Tibial artery (tissue), 4 donors: ENCODE measurements around the gene SUGCT.
A peak's percentile ranks its signal among the peaks of the same experiment; 100 is the strongest.

Experiments used
- DNase-seq, 2 donors: peaks; one replicate each; pipeline ENCODE4 v3.0.0-alpha.2; 2019
- H3K27ac ChIP-seq, 2 donors: fragments of 200-600 bp; sonication (generic) in 1 of 2; 1 replicate in 1 of 2; 2 replicates in 1 of 2; pipeline ENCODE4 v1.5.1; 2018 to 2019; ENCODE audit warnings: mild to moderate bottlenecking in 1 of 2
- H3K27me3 ChIP-seq, 2 donors: fragments of 200-600 bp; sonication (generic) in 1 of 2; one replicate each; pipeline versions ENCODE4 v1.5.1 to v1.6.0; 2016 to 2019
- H3K36me3 ChIP-seq, 3 donors: fragments of 200-600 bp; sonication (generic) in 2 of 3; one replicate each; pipeline ENCODE4 v1.5.1; 2016 to 2019; ENCODE audit warnings: mild to moderate bottlenecking in 2 of 3
- H3K4me1 ChIP-seq, 4 donors: fragments of 200-600 bp; sonication (generic) in 2 of 4; 1 replicate in 3 of 4; 2 replicates in 1 of 4; pipeline ENCODE4 v1.5.1; 2016 to 2019
- H3K4me3 ChIP-seq, 2 donors: fragments of 200-600 bp; sonication (generic) in 1 of 2; 1 replicate in 1 of 2; 2 replicates in 1 of 2; pipeline ENCODE4 v1.5.1; 2018 to 2019; ENCODE audit warnings: mild to moderate bottlenecking in 2 of 2
- H3K9me3 ChIP-seq, 3 donors: fragments of 200-600 bp; sonication (generic) in 1 of 3; one replicate each; pipeline ENCODE4 v1.5.1; 2016 to 2019
- CTCF ChIP-seq, 2 experiments: fragments of 200-600 bp in 1 of 2; fragments of 450-650 bp in 1 of 2; IDR thresholded peaks; one replicate each; pipeline ENCODE4 v1.5.1; 2017 to 2019; ENCODE audit warnings: antibody characterized with exemption in 2 of 2, mild to moderate bottlenecking in 1 of 2, moderate library complexity in 1 of 2
- intact Hi-C: fragments of 100-400 bp; cut with DNase I; formaldehyde crosslinking; loops from one replicate; pipeline ENCODE4 v1.15.0; 2023; ENCODE audit warnings: low total_unique reads

Gene SUGCT

GRCh38 chr7:40506158-40506557 lies 371.4 kb downstream of the SUGCT start:
- Histone ChIP-seq H3K36me3 (no peaks in the 10 kb centered on the region), H3K27me3 (no peaks in the 10 kb centered on the region), H3K9me3 (peaks cover 0 to 8% (median 5%) of the 10 kb centered on the region in 3 donors), H3K4me3 (no peak overlapping the region), H3K27ac (no peak overlapping the region), H3K4me1 (peaks cover 0 to 14% (median 0%) of the 10 kb centered on the region in 4 donors)
- DNase-seq, result no peak
- intact Hi-C loops, result no loop called here
- TF ChIP-seq CTCF (IDR thresholded peaks at IDR 0.05), result no peak

GRCh38 chr7:40507166-40507565 lies 372.4 kb downstream of the SUGCT start:
- peaks cover 0 to 14% (median 0%) of the 10 kb centered on the region in 4 donors for H3K4me1 ChIP-seq
- no peaks in the 10 kb centered on the region for H3K36me3 ChIP-seq
- TF ChIP-seq CTCF (IDR thresholded peaks at IDR 0.05), result no peak
- H3K27ac ChIP-seq, result no peak overlapping the region
- peaks cover 0 to 8% (median 5%) of the 10 kb centered on the region in 3 donors for H3K9me3 ChIP-seq
- intact Hi-C loops, result no loop called here
- no peak for DNase-seq
- H3K4me3 ChIP-seq, result no peak overlapping the region
- no peaks in the 10 kb centered on the region for H3K27me3 ChIP-seq

GRCh38 chr7:40509287-40509996 lies 374.6 kb downstream of the SUGCT start:
- Histone ChIP-seq H3K36me3 (no peaks in the 10 kb centered on the region), H3K27ac (peak overlapping the region; percentile 63 to 73), H3K27me3 (no peaks in the 10 kb centered on the region), H3K4me3 (peak overlapping the region; percentile 31 to 34), H3K4me1 (peaks cover 0 to 14% (median 0%) of the 10 kb centered on the region in 4 donors), H3K9me3 (peaks cover 0 to 8% (median 5%) of the 10 kb centered on the region in 3 donors)
- no peak for TF ChIP-seq CTCF (IDR thresholded peaks at IDR 0.05)
- intact Hi-C loops, result no loop called here
- DNase-seq, result no peak

- Histone ChIP-seq H3K4me1 (peaks cover 0 to 7% (median 3%) of the 10 kb centered on the region in 4 donors), H3K36me3 (no peaks in the 10 kb centered on the region), H3K9me3 (no peaks in the 10 kb centered on the region), H3K27me3 (no peaks in the 10 kb centered on the region), H3K27ac (no peak overlapping the region), H3K4me3 (no peak overlapping the region)
- DNase-seq, result no peak
- intact Hi-C loops, result no loop called here
- TF ChIP-seq CTCF (IDR thresholded peaks at IDR 0.05), result no peak
Observed at GRCh38 chr7:40516376-40516775, 381.6 kb downstream of the SUGCT start.

- Histone ChIP-seq H3K9me3 (no peaks in the 10 kb centered on the region), H3K36me3 (no peaks in the 10 kb centered on the region), H3K4me3 (no peak overlapping the region), H3K27ac (no peak overlapping the region), H3K4me1 (peaks cover 0 to 13% (median 3%) of the 10 kb centered on the region in 4 donors), H3K27me3 (no peaks in the 10 kb centered on the region)
- TF ChIP-seq CTCF (IDR thresholded peaks at IDR 0.05), result no peak
- DNase-seq, result no peak
- intact Hi-C loops, result no loop called here
Observed at GRCh38 chr7:40519009-40519408, 384.2 kb downstream of the SUGCT start.
